OCI-LY3 (cell line): ENCODE results near the gene CAV2.

Source experiments
- CTCF ChIP-seq: fragments of 200-600, 300-600 bp; sonication (generic); IDR thresholded peaks from 2 replicates; pipeline ENCODE4 v1.5.1; 2014; ENCODE audit warnings: antibody characterized with exemption, low read length, low read depth
- EZH2phosphoT487 ChIP-seq: fragments of 200-600 bp; shearing (Covaris generic); IDR thresholded peaks from 2 replicates; pipeline ENCODE4 v1.6.1; 2018; ENCODE audit warnings: antibody characterized with exemption, mixed run types, low read depth

DNA sequence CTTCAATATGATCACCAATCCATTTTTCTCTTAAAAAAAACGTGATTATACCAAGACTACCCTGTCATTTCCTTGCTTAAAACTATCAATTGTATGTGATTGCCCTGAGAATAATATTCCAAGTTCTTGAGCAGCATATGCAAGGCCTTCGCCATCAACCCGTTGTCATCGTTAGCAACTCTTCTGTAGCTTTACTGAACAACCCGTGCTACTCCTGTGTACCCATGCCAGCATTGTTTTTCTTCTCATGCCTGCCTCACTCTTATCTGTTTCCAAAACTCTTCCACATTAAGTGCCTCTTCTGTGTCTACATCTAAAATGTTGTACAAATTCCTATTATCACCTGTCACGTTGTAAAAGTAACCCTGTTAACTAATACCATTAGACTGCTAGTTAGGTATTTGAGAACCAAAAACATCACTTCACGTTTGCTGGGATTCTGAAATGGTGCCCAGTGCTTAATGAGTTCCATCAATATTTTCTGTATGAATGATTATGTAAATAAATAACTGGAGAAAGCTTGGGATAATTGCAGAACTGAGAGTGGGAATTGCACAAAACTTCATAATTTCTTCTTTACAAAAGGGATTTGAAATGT lies 10.5 kb downstream of the CAV2 start:
- no peak for TF ChIP-seq CTCF
- TF ChIP-seq EZH2phosphoT487, result no peak
